SJSA1 (cell line): ENCODE results near the gene PTGDR2. TPM values are rescaled to one million over a fixed set of nuclear protein-coding genes. Genes with fewer than 3 reads are reported as not detected.
A peak's percentile ranks its signal among the peaks of the same experiment; 100 is the strongest.

ENCODE experiments used
- DNase-seq, 2 experiments: peaks; one replicate each; pipeline ENCODE4 v3.0.0-alpha.2; 2015 to 2020; ENCODE audit warnings: low spot score in 2 of 2, low read depth in 1 of 2
- H3K27ac ChIP-seq: fragments of 250-450 bp; sonication (Bioruptor Pico); 2 replicates; pipeline ENCODE4 v1.5.1; 2020; ENCODE audit warnings: mild to moderate bottlenecking, moderate library complexity
- H3K27me3 ChIP-seq: fragments of 250-450 bp; sonication (Bioruptor Pico); replicated peaks from 2 replicates; pipeline ENCODE4 v1.5.1; 2020; ENCODE audit warnings: mild to moderate bottlenecking, moderate library complexity
- H3K36me3 ChIP-seq: fragments of 250-450 bp; sonication (Bioruptor Pico); 2 replicates; pipeline ENCODE4 v1.5.1; 2020; ENCODE audit warnings: mild to moderate bottlenecking
- H3K4me1 ChIP-seq: fragments of 250-450 bp; sonication (Bioruptor Pico); replicated peaks from 2 replicates; pipeline ENCODE4 v1.6.1; 2021; ENCODE audit warnings: mild to moderate bottlenecking
- H3K4me3 ChIP-seq: fragments of 250-450 bp; sonication (Bioruptor Pico); 2 replicates; pipeline ENCODE4 v1.5.1; 2020; ENCODE audit warnings: mild to moderate bottlenecking
- H3K9me3 ChIP-seq: fragments of 250-450 bp; sonication (Bioruptor Pico); replicated peaks from 2 replicates; pipeline ENCODE4 v1.5.1; 2020; ENCODE audit warnings: mild to moderate bottlenecking
- total RNA-seq: library from RNA; depleted of rRNA; stranded (reverse); fragments of >200 nt; shearing (Covaris generic); gene quantifications from 2 replicates; pipeline ENCODE4 v1.2.3, GENCODE V29; 2014

PTGDR2 gene
- total RNA-seq, 1 experiment from 2014 or later: not detected

DNA sequence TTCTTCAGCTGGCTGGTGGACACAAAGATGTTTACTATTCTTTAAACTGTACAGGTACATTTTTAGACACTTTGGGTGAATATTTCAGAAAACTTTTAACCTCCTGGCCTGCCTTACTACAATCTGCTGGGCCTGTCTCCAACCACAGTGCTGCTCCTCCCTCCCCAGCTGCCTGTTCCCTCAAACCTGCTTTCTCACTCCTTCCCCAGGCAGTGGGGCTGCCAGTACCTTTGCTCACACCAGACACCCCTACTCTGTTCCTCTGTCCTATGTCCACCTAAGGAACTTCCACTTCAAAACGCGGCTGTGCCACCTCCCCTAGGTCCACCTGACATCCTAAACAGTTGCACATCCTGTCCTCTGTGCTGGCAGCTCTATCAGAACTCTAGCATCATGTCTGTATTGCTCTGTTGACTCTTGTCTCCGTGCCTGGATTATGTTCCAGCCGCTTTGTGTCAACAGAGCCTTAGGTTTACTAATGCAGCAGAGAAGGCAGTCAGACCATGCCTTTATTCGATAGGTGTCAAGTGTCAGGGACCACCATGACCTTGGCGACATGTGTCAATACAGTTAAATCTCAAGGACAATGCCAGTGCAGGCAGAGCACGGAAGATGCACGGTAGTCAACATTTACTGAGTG lies 25.0 kb upstream of the PTGDR2 start:
- H3K27me3 ChIP-seq: no peaks in the 10 kb centered on the region
- H3K9me3 ChIP-seq: no peaks in the 10 kb centered on the region
- H3K27ac ChIP-seq: no peak overlapping the region
- H3K36me3 ChIP-seq: peaks cover 4% of the 10 kb centered on the region; the same call in 1 of the 2 replicates
- H3K4me1 ChIP-seq: no peaks in the 10 kb centered on the region
- no peak overlapping the region for H3K4me3 ChIP-seq
- no peak for DNase-seq

DNA sequence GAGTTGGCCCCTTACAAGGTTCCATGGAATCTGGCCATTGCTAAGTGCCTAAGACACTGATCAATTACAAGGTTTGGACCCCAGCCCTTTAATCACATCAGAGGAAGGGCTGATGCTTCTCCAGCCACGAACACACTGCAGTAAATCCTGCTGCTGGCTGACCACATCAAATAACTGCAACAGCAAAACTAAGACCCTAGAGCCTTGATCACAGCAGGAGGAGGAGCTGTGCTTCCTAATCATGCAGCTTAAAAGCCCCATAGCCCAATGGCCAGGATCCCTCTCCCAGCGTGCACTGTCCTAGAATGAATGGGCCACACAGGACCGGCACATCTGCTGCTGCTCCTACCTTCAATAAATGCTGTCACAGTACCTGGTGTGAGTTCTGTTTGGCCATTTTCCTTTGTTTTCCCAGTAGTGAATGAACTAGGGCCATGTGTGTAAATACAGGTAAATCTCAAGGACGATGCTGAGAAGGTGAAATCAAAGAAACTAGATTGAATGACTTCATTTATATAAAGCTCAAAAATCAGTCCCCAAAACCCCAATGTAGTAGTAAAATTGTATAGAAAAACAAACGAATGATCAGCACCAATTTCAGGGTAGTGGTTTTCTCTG lies 24.3 kb upstream of the PTGDR2 start:
- DNase-seq: no peak
- H3K4me3 ChIP-seq: no peak overlapping the region
- no peaks in the 10 kb centered on the region for H3K27me3 ChIP-seq
- H3K27ac ChIP-seq: no peak overlapping the region
- H3K9me3 ChIP-seq: no peaks in the 10 kb centered on the region
- no peaks in the 10 kb centered on the region for H3K4me1 ChIP-seq
- H3K36me3 ChIP-seq: peaks cover 4% of the 10 kb centered on the region; the same call in 1 of the 2 replicates

DNA sequence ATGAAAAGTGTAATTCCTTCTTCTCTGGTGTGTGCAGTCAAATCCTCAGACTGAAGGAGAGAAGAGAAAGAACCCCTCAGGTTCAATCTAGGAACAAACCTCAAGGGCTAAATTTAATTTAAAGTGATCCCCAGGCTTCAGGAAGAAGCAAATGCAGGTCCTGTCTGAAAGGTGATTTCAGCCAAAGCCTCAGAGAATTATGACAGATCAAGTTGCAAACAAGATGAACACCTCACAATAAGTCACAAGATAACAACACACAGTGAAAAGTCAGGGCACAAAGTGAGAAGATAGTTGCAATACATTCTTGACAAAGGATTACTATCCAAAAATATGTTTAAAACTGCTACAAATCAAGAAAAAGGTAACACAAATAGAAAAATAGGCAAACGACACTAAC lies 23.4 kb upstream of the PTGDR2 start:
- H3K4me1 ChIP-seq: no peaks in the 10 kb centered on the region

DNA sequence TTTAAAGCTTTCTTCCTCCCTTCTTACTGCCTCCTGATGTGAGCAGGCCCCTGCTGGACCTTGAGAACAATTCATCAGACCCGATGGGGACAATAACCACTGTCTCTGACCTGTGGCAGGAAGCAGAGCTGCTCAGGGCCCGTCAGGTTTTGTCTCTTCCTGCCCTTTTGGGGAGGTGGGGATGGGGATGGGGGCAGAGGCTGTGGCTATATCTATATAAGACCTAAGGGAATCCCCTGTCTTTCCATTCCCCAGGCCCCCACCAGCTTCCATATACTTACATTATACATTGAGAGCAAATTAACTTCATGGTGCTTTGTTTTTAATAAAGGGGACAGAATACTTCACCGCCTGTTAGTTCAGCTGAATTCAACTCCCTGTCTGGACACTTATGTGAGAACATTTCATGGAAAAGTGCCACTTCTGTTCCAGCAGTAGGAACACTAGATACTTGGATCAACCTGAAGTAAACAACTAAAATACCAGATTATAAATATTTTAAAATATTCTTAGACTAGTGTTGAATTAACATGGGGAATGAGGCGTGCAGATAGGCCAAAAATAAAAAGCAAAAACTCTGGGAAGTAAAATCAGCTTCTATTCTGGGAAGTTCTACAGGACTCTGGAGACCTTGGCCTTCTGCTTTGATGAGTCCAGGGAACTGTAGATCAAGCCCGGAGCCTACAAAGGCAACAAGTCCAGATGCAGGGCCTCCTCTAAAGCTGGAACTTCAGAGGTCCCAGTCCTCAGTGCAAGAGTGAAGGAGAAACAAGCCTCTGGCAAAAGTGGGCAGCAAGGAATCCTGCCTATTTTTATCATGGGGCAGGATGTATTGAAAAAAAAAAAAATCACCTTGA lies 22.7 kb upstream of the PTGDR2 start:
- no peak overlapping the region for H3K27ac ChIP-seq
- no peaks in the 10 kb centered on the region for H3K27me3 ChIP-seq
- H3K36me3 ChIP-seq: peaks cover 4% of the 10 kb centered on the region; the same call in 1 of the 2 replicates
- no peak overlapping the region for H3K4me3 ChIP-seq
- peaks cover 2% of the 10 kb centered on the region for H3K4me1 ChIP-seq
- no peaks in the 10 kb centered on the region for H3K9me3 ChIP-seq
- DNase-seq: no peak

More for the DNA sequence above, 23.4 kb upstream of the PTGDR2 start:
- no peak overlapping the region for H3K4me3 ChIP-seq
- peaks cover 4% of the 10 kb centered on the region; the same call in 1 of the 2 replicates for H3K36me3 ChIP-seq
- H3K27ac ChIP-seq: no peak overlapping the region
- DNase-seq: no peak
- no peaks in the 10 kb centered on the region for H3K27me3 ChIP-seq
- H3K9me3 ChIP-seq: no peaks in the 10 kb centered on the region

DNA sequence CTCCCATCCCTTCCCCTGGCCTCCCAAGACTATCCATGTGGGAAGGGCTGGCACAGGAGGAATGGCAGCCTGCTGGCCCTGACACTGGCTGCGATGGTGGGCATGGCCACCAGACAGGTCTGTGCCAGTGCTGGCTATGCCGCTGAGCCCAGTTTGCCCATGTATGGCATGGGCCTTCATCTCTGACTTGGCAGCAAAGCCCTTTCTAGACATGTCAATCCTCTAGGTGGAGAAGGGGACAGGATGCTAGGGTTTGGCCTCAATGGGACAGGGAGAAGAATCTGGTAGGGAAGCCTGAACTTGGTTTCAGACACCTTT lies 20.4 kb upstream of the PTGDR2 start:
- Histone ChIP-seq H3K4me3 (no peak overlapping the region), H3K9me3 (no peaks in the 10 kb centered on the region), H3K27me3 (no peaks in the 10 kb centered on the region), H3K36me3 (peaks cover 4% of the 10 kb centered on the region; the same call in 1 of the 2 replicates), H3K4me1 (peaks cover 10% of the 10 kb centered on the region), H3K27ac (no peak overlapping the region)
- DNase-seq: no peak

DNA sequence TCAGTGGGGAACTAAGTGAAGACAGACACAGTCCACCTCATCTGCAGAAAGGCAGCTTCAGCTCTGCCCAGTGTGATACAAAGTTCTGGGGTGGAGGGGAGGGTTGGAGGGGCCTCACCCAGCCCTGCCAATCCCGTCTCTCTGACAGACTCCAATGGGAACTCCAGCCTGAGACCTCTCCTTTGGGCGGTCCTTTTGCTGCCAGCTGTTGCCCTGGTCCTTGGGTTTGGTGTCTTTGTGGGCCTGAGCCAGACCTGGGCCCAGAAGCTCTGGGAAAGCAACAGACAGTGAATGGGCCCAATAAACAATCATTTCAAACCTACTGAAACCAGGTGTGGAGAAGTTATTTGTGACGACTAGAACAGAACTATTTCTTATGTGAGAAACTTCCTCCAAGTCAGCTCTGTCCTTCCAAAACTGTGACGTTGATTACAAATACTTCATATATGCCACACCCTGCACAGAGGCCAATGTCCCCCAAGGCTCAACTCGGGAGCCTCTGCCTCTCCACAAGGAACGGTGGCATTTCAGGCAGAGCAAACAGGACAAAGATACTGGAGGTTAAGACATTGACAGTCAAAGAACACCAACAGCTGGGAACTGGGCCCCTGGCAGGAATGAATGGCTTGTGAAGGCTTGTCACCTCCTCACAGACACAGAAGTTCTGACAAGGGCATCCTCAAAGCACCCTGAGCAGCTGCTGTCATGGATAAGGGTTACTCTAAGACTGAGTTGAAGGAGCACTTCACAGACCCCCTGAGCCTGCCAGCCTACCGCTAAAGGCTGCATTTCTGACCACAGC lies 19.8 kb upstream of the PTGDR2 start:
- Histone ChIP-seq H3K27me3 (no peaks in the 10 kb centered on the region), H3K9me3 (no peaks in the 10 kb centered on the region), H3K4me1 (peaks cover 10% of the 10 kb centered on the region), H3K4me3 (no peak overlapping the region), H3K27ac (no peak overlapping the region), H3K36me3 (peaks cover 4% of the 10 kb centered on the region; the same call in 1 of the 2 replicates)
- no peak for DNase-seq

DNA sequence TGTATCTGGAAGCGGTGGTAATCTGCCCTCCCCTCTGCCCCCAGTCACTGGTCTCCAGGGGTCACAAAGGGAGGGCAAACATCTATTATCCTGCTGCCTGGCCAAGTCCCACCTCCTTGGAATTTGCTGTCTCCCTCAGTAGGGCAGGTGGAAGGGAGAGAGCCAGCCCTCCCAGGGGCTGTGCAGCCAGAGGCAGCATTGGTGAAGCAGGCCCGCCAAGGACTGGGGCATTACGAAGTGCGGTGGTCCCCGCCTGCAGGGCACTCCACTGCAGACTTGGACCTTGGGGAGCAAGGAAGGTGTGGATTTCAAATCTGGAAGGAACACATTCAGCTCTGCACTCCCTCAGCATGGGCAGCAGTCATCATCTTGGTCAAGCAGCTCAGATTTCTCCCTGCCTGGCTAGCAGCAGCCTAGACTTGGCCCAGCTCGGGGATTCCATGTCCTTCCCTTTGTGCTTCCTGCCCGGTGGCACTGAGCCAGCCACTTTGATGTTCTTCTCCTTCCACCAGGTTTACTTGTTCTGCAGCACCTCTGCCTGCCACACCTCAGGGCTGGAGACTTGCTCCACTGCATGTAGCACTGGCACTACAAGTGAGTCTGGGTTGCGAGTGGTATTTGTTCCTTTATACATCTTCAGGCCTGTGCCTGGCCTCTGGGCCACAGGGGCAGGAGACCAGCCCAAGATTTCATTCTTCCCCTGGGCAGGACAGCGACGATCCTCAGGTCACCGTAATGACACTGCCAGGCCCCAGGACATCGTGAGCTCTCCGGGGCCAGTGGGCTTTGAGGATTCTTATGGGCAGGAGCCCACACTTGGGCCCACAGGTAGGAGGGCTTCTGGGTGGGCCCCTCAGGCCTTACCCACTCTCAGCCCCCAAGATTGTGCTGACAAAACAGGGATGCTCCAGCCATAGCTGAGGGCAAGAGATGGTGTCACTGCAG lies 18.9 kb upstream of the PTGDR2 start:
- Histone ChIP-seq H3K4me3 (no peak overlapping the region), H3K4me1 (peaks cover 10% of the 10 kb centered on the region), H3K27ac (no peak overlapping the region), H3K27me3 (no peaks in the 10 kb centered on the region), H3K9me3 (no peaks in the 10 kb centered on the region), H3K36me3 (no peaks in the 10 kb centered on the region; the same call in 1 of the 2 replicates)
- DNase-seq: no peak

DNA sequence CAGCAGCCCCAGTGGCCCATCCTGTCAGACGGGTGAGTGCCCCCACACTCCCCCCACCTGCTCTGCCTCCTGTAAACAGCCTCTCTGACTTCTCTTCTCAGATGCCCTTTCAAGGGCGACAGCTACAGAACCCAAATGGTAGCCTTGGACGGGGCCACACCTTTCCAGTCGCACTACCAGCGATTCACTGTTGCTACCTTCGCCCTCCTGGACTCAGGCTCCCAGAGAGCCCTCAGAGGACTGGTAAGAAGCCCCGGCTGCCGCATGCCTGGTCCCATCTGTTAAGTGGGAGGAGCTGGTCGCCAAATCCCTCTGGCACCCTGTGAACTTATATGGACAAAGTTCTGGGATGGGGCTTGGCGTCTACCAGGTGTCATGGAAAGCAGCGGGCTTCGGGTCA lies 17.8 kb upstream of the PTGDR2 start:
- Histone ChIP-seq H3K4me1 (peaks cover 10% of the 10 kb centered on the region), H3K9me3 (no peaks in the 10 kb centered on the region), H3K27me3 (no peaks in the 10 kb centered on the region), H3K27ac (no peak overlapping the region), H3K36me3 (no peaks in the 10 kb centered on the region), H3K4me3 (no peak overlapping the region)
- no peak for DNase-seq

DNA sequence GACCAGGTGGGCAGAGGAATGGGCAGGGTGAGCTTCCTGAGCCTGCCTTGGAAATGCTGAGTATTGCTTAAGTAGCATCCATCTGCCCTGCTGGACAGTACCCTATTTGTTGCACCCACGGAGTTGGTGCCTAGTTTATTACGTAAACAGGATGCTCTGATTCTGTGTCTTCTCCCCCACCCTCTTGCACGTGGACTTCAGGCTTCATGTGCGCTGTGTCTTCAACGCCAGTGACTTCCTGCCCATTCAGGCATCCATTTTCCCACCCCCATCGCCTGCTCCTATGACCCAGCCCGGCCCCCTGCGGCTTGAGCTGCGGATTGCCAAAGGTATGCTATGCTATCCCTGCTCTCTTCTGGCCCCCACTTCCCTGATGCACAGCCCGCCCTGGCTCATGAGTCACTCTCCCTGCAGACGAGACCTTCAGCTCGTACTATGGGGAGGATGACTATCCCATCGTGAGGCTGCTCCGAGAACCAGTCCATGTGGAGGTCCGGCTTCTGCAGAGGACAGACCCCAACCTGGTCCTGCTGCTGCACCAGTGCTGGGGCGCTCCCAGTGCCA lies 17.3 kb upstream of the PTGDR2 start:
- Histone ChIP-seq H3K4me1 (peaks cover 10% of the 10 kb centered on the region), H3K4me3 (no peak overlapping the region), H3K27ac (no peak overlapping the region), H3K9me3 (no peaks in the 10 kb centered on the region), H3K27me3 (no peaks in the 10 kb centered on the region), H3K36me3 (no peaks in the 10 kb centered on the region)
- DNase-seq: peak; percentile 28 to 70

DNA sequence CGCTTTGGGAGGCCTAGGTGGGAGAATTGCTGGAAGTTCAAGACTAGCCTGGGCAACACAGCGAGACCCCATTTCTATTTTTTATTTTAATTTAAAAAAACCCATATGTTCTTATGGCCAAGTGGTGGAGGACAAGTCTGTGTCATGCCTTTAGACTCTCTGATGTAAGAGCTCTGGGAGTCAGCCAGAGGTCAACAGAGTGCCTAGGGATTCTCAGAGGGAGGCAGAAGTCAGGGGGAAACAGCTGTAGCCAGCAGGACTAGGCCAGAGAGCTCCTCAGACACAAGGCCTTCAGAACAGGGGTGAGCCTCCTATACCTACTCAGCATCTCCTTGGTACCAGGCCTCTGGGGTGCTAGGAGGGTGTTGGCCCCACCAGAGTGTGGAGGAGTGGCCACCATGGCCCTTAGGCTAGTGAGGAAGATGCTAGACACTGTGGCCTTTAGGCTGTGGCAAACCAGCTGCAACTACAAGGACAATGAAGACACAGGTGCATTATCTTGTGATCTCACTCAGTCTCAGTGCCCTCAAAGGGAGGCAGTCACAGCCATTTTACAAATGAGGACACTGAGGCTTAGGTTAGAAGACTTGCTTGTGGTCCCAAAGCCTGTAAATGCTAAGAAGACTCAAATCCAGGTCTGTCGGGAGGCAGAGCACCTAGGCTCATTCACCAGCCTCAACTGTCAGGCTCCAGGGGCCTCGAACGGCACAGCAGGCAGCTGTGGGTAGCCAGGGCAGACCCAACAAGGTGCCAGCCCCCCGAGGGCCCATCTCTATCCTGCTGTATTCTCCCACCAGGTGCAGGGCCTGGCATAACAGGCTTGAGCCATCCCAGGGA lies 16.6 kb upstream of the PTGDR2 start:
- no peaks in the 10 kb centered on the region for H3K36me3 ChIP-seq
- no peaks in the 10 kb centered on the region for H3K9me3 ChIP-seq
- peaks cover 10% of the 10 kb centered on the region for H3K4me1 ChIP-seq
- no peaks in the 10 kb centered on the region for H3K27me3 ChIP-seq
- H3K4me3 ChIP-seq: no peak overlapping the region
- H3K27ac ChIP-seq: no peak overlapping the region
- DNase-seq: no peak

DNA sequence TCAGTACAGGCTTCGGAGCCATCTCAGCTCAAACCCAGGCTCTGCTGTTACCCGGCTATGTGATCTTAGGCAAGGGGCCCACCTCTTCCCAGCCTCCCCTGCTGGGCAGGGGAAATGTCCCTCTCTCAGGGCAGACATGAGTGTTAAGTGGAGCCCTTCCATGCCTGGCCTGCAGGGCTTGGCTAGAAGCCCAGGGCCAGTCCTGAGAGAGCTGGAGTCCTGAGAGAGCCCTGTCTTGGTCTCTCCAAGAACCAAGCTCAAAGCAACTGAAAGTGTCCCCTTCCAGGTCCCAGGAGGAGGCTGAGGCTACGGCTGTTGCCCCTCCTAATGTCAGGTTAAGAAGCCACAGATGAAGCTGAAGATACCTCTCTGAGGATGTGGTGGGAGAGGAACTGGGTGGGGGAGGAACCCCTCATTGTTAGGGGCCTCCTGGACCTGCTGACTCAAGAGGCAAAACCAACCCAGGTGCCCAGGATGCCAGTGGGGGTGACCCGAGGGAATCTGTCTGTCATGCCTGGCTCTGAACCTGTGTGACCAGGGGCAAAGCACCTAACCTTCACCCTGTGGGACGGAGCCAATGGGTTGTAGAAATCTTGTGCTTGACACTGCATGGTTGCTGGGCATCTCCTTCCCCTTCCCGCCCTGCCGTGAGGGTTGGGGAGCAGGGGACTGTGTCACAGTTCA lies 15.8 kb upstream of the PTGDR2 start:
- peaks cover 10% of the 10 kb centered on the region for H3K4me1 ChIP-seq
- no peak for DNase-seq
- no peaks in the 10 kb centered on the region for H3K36me3 ChIP-seq
- H3K4me3 ChIP-seq: no peak overlapping the region
- H3K27me3 ChIP-seq: no peaks in the 10 kb centered on the region
- H3K27ac ChIP-seq: no peak overlapping the region
- H3K9me3 ChIP-seq: no peaks in the 10 kb centered on the region
